GM19025 (cell line): Measurements from ENCODE around the gene ZNF862.
"Not testable (repeated sequence)": the region's sequence is repeated elsewhere in the genome, so short reads cannot be mapped to it uniquely, and the experiment has no call there.

Source experiments
- ATAC-seq: cut with Tn5 transposase; IDR thresholded peaks from one replicate; pipeline ENCODE4 v1.9.1; 2021; ENCODE audit warnings: mild to moderate bottlenecking, low read depth, moderate library complexity; ENCODE audit not compliant: unreplicated experiment

ZNF862 gene

GRCh38 chr7:149912126-149912525, 74.0 kb downstream of the ZNF862 start:
- not testable (repeated sequence) for ATAC-seq
